OCI-LY3 (cell line): ENCODE results near the gene B4GALT1.

Experiments
- H2AFZ ChIP-seq: fragments of 200-600, 300-600 bp; shearing (Covaris generic); 2 replicates; pipeline ENCODE4 v1.6.0; 2014; ENCODE audit warnings: antibody characterized with exemption, low read depth, low read length
- H3K27ac ChIP-seq: fragments of 200-600, 300-600 bp; sonication (generic); 2 replicates; pipeline ENCODE4 v1.5.1; 2014; ENCODE audit warnings: mild to moderate bottlenecking, low read length, moderate library complexity, mixed read lengths
- H3K27me3 ChIP-seq: fragments of 200-600, 300-600 bp; sonication (generic); 2 replicates; pipeline ENCODE4 v1.6.1; 2014; ENCODE audit warnings: low read depth, low read length, mixed read lengths
- H3K36me3 ChIP-seq: fragments of 200-600, 300-600 bp; sonication (generic); replicated peaks from 2 replicates; pipeline ENCODE3; 2014; ENCODE audit warnings: low read depth, low read length, mixed read lengths
- H3K4me1 ChIP-seq: fragments of 300-600, 200-600 bp; sonication (generic); 2 replicates; pipeline ENCODE4 v1.6.1; 2014; ENCODE audit warnings: low read length, mixed read lengths
- H3K4me2 ChIP-seq: fragments of 200-600, 300-600 bp; sonication (generic); 2 replicates; pipeline ENCODE4 v1.6.1; 2014; ENCODE audit warnings: low read length, mixed read lengths
- H3K4me3 ChIP-seq: fragments of 300-600, 200-600 bp; sonication (generic); 2 replicates; pipeline ENCODE4 v1.5.1; 2014; ENCODE audit warnings: antibody characterized with exemption, mild to moderate bottlenecking, low read length, moderate library complexity
- H3K79me2 ChIP-seq: fragments of 300-600, 200-600 bp; shearing (Covaris generic); 2 replicates; pipeline ENCODE4 v1.6.1; 2014; ENCODE audit warnings: mild to moderate bottlenecking, low read length, mixed read lengths
- H3K9ac ChIP-seq: fragments of 300-600, 200-600 bp; shearing (Covaris generic); 2 replicates; pipeline ENCODE4 v1.6.0; 2014; ENCODE audit warnings: mild to moderate bottlenecking, low read length, moderate library complexity
- H3K9me3 ChIP-seq: fragments of 200-600, 300-600 bp; shearing (Covaris generic); 2 replicates; pipeline ENCODE4 v1.6.1; 2014; ENCODE audit warnings: low read length, mixed read lengths; ENCODE audit not compliant: insufficient read depth
- H4K20me1 ChIP-seq: fragments of 200-600, 300-600 bp; sonication (generic); 2 replicates; pipeline ENCODE4 v1.6.1; 2016; ENCODE audit warnings: low read length, mixed read lengths; ENCODE audit not compliant: insufficient read depth
- EZH2phosphoT487 ChIP-seq: fragments of 200-600 bp; shearing (Covaris generic); IDR thresholded peaks from 2 replicates; pipeline ENCODE4 v1.6.1; 2018; ENCODE audit warnings: antibody characterized with exemption, mixed run types, low read depth
- TF ChIP-seq, protein P1 (sequence below): fragments of 200-600, 300-600 bp; sonication (generic); IDR thresholded peaks from 2 replicates; pipeline ENCODE4 v1.5.1; 2014; ENCODE audit warnings: antibody characterized with exemption, low read length, low read depth

B4GALT1 gene

DNA sequence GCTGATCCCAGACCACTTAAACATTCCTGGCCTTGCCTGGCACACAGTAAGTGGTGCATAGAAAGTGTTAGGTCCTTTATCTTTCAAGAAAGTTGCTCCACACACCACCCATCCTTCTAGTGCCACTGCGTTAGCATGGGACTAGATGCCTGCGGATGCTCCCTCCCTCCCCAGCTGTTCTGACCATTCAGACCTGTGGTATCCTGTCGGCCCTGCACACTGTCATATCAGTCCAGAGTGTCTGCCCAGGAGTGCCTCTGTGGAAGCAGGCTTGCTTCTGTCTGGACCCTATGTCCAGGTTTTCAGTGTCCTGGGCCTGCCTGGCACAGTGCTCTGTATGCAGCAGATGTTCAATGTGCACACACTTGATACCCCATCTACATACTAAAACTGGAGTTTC is 52.4 kb downstream of the B4GALT1 start:
- Histone ChIP-seq H3K9me3 (no peaks in the 10 kb centered on the region), H3K79me2 (peaks cover 38% of the 10 kb centered on the region), H3K4me2 (no peak overlapping the region), H3K36me3 (peaks cover 54% of the 10 kb centered on the region), H3K4me3 (no peak overlapping the region), H3K9ac (no peak overlapping the region), H4K20me1 (0 out of 2 replicates have a peak, but pooled peaks cover 16% of the 10 kb centered on the region), H3K27ac (no peak overlapping the region), H3K4me1 (peaks cover 12% of the 10 kb centered on the region; the same call in 1 of the 2 replicates), H3K27me3 (no peaks in the 10 kb centered on the region), H2AFZ (no peak overlapping the region)
- TF ChIP-seq EZH2phosphoT487, result no peak
- TF ChIP-seq, protein P1, sequence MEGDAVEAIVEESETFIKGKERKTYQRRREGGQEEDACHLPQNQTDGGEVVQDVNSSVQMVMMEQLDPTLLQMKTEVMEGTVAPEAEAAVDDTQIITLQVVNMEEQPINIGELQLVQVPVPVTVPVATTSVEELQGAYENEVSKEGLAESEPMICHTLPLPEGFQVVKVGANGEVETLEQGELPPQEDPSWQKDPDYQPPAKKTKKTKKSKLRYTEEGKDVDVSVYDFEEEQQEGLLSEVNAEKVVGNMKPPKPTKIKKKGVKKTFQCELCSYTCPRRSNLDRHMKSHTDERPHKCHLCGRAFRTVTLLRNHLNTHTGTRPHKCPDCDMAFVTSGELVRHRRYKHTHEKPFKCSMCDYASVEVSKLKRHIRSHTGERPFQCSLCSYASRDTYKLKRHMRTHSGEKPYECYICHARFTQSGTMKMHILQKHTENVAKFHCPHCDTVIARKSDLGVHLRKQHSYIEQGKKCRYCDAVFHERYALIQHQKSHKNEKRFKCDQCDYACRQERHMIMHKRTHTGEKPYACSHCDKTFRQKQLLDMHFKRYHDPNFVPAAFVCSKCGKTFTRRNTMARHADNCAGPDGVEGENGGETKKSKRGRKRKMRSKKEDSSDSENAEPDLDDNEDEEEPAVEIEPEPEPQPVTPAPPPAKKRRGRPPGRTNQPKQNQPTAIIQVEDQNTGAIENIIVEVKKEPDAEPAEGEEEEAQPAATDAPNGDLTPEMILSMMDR, result no peak

DNA sequence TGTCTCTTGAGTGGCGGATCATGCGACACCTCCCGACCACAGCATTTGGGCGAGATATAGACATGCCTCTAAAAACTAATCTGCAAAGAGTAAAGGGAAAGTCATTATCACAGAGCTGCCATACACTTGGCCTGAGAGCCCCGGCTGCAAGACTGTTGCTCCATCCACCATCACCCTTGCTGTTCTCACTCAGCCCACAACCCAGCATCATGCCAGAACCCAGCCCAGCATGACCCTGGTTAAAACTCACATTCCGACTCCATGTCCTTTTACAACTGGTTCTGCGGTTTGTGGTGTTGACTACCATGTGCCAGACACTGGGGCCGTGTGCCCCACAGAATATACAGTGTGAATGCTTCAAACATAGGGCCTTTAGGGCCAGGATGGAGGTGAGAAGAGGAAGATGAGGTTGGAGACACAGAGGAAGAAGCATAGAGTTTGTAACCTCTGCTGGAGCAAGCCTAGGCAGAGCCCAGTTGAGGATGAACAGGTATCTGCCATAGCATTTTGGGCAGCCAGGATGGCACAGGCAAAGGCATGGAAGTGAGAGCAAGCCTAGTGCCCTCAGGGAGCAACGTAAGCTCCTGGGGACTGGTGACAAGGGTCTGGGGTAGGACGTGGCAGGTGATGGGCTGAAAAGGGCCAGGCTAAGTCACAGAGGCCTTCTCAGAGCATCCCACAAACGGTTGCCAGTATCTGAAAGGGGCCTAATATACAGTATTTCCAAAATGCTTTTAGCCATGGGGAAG is 53.2 kb downstream of the B4GALT1 start:
- H2AFZ ChIP-seq, result no peak overlapping the region
- no peak overlapping the region for H3K9ac ChIP-seq
- H3K4me1 ChIP-seq, result peaks cover 12% of the 10 kb centered on the region; the same call in 1 of the 2 replicates
- no peaks in the 10 kb centered on the region for H3K9me3 ChIP-seq
- H4K20me1 ChIP-seq, result 0 out of 2 replicates have a peak, but pooled peaks cover 16% of the 10 kb centered on the region
- no peak overlapping the region for H3K27ac ChIP-seq
- no peak for TF ChIP-seq EZH2phosphoT487
- TF ChIP-seq, protein P1, result no peak
- H3K4me2 ChIP-seq, result no peak overlapping the region
- H3K27me3 ChIP-seq, result no peaks in the 10 kb centered on the region
- H3K4me3 ChIP-seq, result no peak overlapping the region
- H3K79me2 ChIP-seq, result peaks cover 31% of the 10 kb centered on the region
- peaks cover 54% of the 10 kb centered on the region for H3K36me3 ChIP-seq

DNA sequence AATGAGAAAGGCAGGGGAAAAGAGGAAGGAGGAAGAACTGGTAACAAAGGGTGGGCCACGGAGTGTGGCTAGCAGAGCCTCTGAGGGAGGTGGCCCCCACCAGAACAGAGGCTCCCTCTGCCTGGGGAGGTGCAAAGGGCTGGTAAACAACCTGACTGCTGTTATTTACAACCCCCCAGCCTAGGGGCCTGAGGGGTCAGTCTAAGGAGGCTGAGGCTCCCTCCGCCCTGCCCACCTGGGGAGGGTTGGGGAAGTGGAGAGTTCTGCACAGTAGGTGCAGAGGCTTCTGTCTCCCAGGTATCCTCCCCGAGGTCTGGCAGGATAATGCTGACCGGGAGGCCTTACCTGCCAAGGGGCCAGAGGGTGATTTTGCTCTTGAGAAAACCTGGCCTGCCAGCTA is 55.0 kb downstream of the B4GALT1 start:
- Histone ChIP-seq H3K36me3 (peaks cover 52% of the 10 kb centered on the region), H3K9ac (no peak overlapping the region), H3K27ac (no peak overlapping the region), H2AFZ (no peak overlapping the region), H3K4me1 (peaks cover 10% of the 10 kb centered on the region), H3K9me3 (no peaks in the 10 kb centered on the region), H3K4me3 (no peak overlapping the region), H3K79me2 (peaks cover 21% of the 10 kb centered on the region), H3K4me2 (no peak overlapping the region), H3K27me3 (no peaks in the 10 kb centered on the region), H4K20me1 (0 out of 2 replicates have a peak, but pooled peaks cover 16% of the 10 kb centered on the region)
- no peak for TF ChIP-seq EZH2phosphoT487
- TF ChIP-seq, protein P1, result no peak

DNA sequence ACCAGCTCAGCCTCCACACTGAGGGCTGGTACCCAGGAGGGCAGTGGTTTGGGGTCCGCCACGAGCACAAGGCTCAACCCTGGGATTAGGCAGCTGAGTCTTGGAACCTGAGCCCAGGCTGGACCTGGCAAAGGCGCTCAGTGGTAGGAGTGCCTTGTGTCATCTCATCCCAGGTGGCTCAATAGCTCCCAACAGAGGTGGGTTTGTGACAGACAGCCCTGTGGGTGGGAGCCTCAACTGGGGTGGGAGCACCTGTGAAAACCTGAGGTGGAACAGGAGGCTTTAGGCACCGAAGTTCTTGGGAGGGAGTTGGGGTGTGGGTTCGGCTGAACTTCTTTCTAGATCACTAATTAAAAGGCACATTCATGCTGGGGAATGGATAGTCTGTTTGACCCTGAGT is 55.5 kb downstream of the B4GALT1 start:
- no peak for TF ChIP-seq EZH2phosphoT487
- TF ChIP-seq, protein P1, result no peak
- H3K27ac ChIP-seq, result no peak overlapping the region
- 0 out of 2 replicates have a peak, but pooled peaks cover 16% of the 10 kb centered on the region for H4K20me1 ChIP-seq
- peaks cover 10% of the 10 kb centered on the region for H3K4me1 ChIP-seq
- H3K4me3 ChIP-seq, result no peak overlapping the region
- H3K4me2 ChIP-seq, result no peak overlapping the region
- H3K79me2 ChIP-seq, result peaks cover 18% of the 10 kb centered on the region
- no peak overlapping the region for H3K9ac ChIP-seq
- no peaks in the 10 kb centered on the region for H3K27me3 ChIP-seq
- peaks cover 49% of the 10 kb centered on the region for H3K36me3 ChIP-seq
- H3K9me3 ChIP-seq, result no peaks in the 10 kb centered on the region
- H2AFZ ChIP-seq, result no peak overlapping the region
